SH-SY5Y (cell line): ENCODE data around the gene GFM2.

Experiments
- GATA2 ChIP-seq: IDR thresholded peaks from 2 replicates; pipeline ENCODE4 v1.6.1; 2011; ENCODE audit warnings: mild to moderate bottlenecking, low read depth, low read length
- GATA3 ChIP-seq: IDR thresholded peaks from 2 replicates; pipeline ENCODE4 v1.6.1; 2011; ENCODE audit warnings: low read depth, mild to moderate bottlenecking, low read length, moderate library complexity

The GFM2 gene

DNA sequence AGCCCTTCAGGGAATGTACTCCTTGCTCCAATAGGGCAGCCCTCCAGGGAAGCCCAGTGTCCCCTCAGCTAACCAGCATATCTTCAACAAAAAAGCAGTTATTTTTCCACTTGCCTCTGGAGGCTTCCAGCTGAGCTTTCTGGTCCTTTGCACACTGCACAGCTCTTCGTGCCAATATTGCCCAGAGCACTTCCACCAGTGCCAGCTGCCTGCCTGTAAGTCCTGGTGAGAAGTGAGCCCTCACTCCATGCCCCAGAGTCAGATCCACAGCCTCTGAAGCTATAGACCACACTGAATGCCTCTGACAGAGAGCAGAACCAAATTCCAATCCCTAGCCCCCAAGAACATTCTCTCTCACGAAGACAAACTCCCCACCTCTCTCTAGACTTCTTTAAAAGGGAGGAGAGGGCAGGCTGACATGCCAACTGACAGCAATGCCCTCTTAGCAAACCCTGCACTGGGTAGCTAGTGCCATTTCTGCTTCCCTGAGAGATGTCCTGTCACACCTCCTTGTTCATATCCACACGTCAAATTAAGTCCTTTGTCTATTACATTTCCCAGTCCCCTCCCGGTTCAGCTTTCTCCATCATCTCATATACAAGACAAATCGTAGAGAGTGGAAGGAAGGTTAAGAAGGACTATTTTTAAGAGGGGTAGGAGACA lies 94.6 kb downstream of the GFM2 start:
- TF ChIP-seq GATA3 (no peak), GATA2 (no peak)
